Measurements from ENCODE around the gene NTN3.

Gene NTN3

DNA sequence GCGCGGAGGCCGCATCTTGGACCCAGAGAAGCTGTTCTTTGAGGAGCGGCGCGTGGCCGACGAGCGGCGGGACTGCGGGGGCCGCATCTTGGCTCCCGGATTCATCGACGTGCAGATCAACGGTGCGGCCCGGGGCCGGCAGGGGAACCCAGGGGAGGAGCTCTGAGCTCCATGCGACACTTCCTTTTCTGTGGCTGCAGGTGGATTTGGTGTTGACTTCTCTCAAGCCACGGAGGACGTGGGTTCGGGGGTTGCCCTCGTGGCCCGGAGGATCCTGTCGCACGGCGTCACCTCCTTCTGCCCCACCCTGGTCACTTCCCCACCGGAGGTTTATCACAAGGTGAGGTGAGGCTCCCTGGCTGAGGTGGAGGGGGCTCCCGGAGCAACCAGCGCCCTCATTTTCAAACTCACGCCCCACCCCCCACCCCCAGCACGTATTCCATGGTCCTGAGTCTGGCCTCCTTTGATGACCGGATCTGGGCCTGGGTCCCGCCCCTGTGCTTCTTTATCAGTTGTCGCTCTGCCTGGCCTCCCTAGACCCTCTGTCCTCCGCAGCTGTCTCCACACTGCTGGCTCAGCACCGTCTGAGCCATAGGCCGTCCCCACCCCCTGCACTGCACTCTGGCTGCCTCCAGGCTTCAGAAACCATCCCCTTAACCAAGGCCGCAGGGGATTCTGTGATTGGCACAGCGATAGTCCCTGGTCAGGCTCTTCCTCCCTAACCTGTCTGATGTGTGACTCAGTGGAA is 49.9 kb downstream of the NTN3 start:
- H3K4me3 ChIP-seq (ENCODE audit: low read length), result peak overlapping the region; percentile 69
- DNase-seq (ENCODE audit: low read depth, low spot score), result no peak

Data from Jurkat, Clone E6-1 (cell line).